ENCODE data around the gene ANKRD29. TPM values are rescaled to one million over a fixed set of nuclear protein-coding genes. Genes with fewer than 3 reads are reported as not detected.

Gene ANKRD29
- total RNA-seq, 1 donor from 2014 or later, result 56.5 TPM

- H3K36me3 ChIP-seq, result no peaks in the 10 kb centered on the region
- H3K27me3 ChIP-seq (ENCODE audit: low read depth), result peaks cover 17% of the 10 kb centered on the region
- H3K4me3 ChIP-seq, result no peak overlapping the region
- intact Hi-C loops (cut with DNase I), result no loop called here
- ATAC-seq, result no peak
- TF ChIP-seq, protein P1, sequence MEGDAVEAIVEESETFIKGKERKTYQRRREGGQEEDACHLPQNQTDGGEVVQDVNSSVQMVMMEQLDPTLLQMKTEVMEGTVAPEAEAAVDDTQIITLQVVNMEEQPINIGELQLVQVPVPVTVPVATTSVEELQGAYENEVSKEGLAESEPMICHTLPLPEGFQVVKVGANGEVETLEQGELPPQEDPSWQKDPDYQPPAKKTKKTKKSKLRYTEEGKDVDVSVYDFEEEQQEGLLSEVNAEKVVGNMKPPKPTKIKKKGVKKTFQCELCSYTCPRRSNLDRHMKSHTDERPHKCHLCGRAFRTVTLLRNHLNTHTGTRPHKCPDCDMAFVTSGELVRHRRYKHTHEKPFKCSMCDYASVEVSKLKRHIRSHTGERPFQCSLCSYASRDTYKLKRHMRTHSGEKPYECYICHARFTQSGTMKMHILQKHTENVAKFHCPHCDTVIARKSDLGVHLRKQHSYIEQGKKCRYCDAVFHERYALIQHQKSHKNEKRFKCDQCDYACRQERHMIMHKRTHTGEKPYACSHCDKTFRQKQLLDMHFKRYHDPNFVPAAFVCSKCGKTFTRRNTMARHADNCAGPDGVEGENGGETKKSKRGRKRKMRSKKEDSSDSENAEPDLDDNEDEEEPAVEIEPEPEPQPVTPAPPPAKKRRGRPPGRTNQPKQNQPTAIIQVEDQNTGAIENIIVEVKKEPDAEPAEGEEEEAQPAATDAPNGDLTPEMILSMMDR (IDR thresholded peaks at IDR 0.05), result no peak
- no peaks in the 10 kb centered on the region for H3K9me3 ChIP-seq
- H3K4me1 ChIP-seq, result peaks cover 5% of the 10 kb centered on the region
- H3K27ac ChIP-seq, result no peak overlapping the region
- DNase-seq, result no peak
Observed at GRCh38 chr18:23683155-23683554, 20.4 kb upstream of the ANKRD29 start.

DNA sequence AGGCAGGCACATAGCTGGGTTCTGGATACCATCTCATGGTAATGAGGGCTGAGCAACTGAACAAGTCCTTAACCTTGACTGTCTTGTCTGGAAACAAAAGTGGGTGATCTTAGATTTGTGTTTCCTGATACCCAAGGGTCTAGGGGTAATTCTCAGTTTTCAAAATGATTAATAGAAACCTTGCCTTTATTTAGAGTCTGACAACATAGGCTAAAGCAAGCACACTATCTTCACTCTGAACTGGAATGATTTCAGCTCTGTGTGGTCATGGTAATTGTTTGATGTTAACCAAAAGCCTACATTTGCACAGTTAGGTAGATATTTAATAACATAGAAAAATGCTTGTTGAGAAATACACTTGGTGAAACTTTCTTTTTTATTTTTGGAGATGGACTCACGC is 19.8 kb upstream of the ANKRD29 start:
- TF ChIP-seq, protein P1 (IDR thresholded peaks at IDR 0.05), result no peak
- intact Hi-C loops (cut with DNase I), result no loop called here

GRCh38 chr18:23682045-23682444 is 19.3 kb upstream of the ANKRD29 start:
- H3K4me3 ChIP-seq, result no peak overlapping the region
- peaks cover 7% of the 10 kb centered on the region for H3K27me3 ChIP-seq (ENCODE audit: low read depth)
- H3K4me1 ChIP-seq, result peaks cover 5% of the 10 kb centered on the region
- intact Hi-C loops (cut with DNase I), result no loop called here
- H3K27ac ChIP-seq, result no peak overlapping the region
- ATAC-seq, result no peak
- H3K36me3 ChIP-seq, result no peaks in the 10 kb centered on the region
- no peaks in the 10 kb centered on the region for H3K9me3 ChIP-seq
- TF ChIP-seq, protein P1 (IDR thresholded peaks at IDR 0.05), result no peak
- DNase-seq, result no peak

More for the DNA sequence above, 19.8 kb upstream of the ANKRD29 start:
- no peak for ATAC-seq
- no peak for DNase-seq
- Histone ChIP-seq H3K4me1 (peaks cover 5% of the 10 kb centered on the region), H3K27ac (no peak overlapping the region), H3K36me3 (no peaks in the 10 kb centered on the region), H3K27me3 (ENCODE audit: low read depth) (peaks cover 12% of the 10 kb centered on the region), H3K4me3 (no peak overlapping the region), H3K9me3 (no peaks in the 10 kb centered on the region)

- intact Hi-C loops (cut with DNase I), result no loop called here
- no peaks in the 10 kb centered on the region for H3K36me3 ChIP-seq
- no peaks in the 10 kb centered on the region for H3K9me3 ChIP-seq
- no peak for DNase-seq
- TF ChIP-seq, protein P1 (IDR thresholded peaks at IDR 0.05), result no peak
- no peak overlapping the region for H3K4me3 ChIP-seq
- H3K4me1 ChIP-seq, result no peaks in the 10 kb centered on the region
- H3K27me3 ChIP-seq (ENCODE audit: low read depth), result no peaks in the 10 kb centered on the region
- no peak overlapping the region for H3K27ac ChIP-seq
- ATAC-seq, result no peak
Observed at GRCh38 chr18:23675896-23676295, 13.2 kb upstream of the ANKRD29 start.

DNA sequence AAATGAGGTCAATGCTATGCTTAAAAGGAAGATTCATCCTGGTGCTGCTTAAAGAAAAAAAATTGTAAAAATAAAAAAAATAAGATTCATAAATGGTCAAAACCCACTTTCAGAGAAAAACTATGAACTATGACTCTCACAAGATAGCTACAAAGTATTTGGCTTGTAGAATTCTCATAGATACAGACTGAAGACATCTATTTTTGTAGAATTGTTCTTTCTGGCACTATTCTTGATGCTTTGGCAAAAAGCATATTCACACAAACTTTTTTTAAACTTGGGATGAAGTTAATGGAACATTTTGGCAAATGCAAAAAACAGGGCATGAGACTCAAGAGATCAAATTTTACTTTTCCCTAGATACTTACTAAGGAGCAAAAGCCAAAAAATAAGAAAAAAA is 12.5 kb upstream of the ANKRD29 start:
- no peak for DNase-seq
- no peaks in the 10 kb centered on the region for H3K9me3 ChIP-seq
- H3K27me3 ChIP-seq (ENCODE audit: low read depth), result no peaks in the 10 kb centered on the region
- H3K4me3 ChIP-seq, result no peak overlapping the region
- H3K4me1 ChIP-seq, result no peaks in the 10 kb centered on the region
- H3K27ac ChIP-seq, result no peak overlapping the region
- TF ChIP-seq, protein P1 (IDR thresholded peaks at IDR 0.05), result no peak
- no peaks in the 10 kb centered on the region for H3K36me3 ChIP-seq
- ATAC-seq, result no peak
- intact Hi-C loops (cut with DNase I), result no loop called here

GRCh38 chr18:23673725-23674124 is 11.0 kb upstream of the ANKRD29 start:
- no peaks in the 10 kb centered on the region for H3K9me3 ChIP-seq
- intact Hi-C loops (cut with DNase I), result no loop called here
- no peaks in the 10 kb centered on the region for H3K27me3 ChIP-seq (ENCODE audit: low read depth)
- no peak overlapping the region for H3K4me3 ChIP-seq
- no peak overlapping the region for H3K27ac ChIP-seq
- ATAC-seq (no peak), DNase-seq (no peak)
- no peaks in the 10 kb centered on the region for H3K36me3 ChIP-seq
- H3K4me1 ChIP-seq, result no peaks in the 10 kb centered on the region
- TF ChIP-seq, protein P1 (IDR thresholded peaks at IDR 0.05), result no peak
